ACHN (cell line): ENCODE data around the gene EYS.
"Not testable (repeated sequence)": the region's sequence is repeated elsewhere in the genome, so short reads cannot be mapped to it uniquely, and the experiment has no call there.

ENCODE experiments used
- DNase-seq: peaks from one replicate; pipeline ENCODE4 v3.0.0-alpha.2; 2015
- in situ Hi-C: cut with HindIII; loops from 2 replicates; pipeline ENCODE4 v1.10.0; 2017; ENCODE audit warnings: low sequenced_read_pairs, low pct_ligation_motif_present, low pct_unique_long_range_greater_than_20kb

Gene EYS

DNA sequence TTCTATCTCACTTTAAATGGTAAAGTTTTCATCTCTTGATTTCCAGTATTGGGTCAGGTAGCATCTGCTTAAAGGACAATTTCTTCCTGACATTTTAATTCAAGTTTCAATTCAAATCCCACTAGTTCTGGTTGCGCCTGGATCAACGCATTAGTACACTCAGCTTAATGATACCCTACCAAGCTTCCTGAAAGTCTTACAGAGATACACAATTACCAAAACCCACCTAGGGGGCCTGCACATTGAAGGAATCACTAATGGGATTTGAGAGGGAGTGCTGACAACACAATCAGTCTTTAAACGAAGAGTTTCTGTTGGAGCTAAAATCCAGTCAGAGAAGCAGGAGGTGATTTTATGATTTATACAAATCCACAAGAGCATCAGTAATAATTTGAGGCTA, 1778.4 kb downstream of the EYS start:
- no peak for DNase-seq
- in situ Hi-C loops = no loop called here

DNA sequence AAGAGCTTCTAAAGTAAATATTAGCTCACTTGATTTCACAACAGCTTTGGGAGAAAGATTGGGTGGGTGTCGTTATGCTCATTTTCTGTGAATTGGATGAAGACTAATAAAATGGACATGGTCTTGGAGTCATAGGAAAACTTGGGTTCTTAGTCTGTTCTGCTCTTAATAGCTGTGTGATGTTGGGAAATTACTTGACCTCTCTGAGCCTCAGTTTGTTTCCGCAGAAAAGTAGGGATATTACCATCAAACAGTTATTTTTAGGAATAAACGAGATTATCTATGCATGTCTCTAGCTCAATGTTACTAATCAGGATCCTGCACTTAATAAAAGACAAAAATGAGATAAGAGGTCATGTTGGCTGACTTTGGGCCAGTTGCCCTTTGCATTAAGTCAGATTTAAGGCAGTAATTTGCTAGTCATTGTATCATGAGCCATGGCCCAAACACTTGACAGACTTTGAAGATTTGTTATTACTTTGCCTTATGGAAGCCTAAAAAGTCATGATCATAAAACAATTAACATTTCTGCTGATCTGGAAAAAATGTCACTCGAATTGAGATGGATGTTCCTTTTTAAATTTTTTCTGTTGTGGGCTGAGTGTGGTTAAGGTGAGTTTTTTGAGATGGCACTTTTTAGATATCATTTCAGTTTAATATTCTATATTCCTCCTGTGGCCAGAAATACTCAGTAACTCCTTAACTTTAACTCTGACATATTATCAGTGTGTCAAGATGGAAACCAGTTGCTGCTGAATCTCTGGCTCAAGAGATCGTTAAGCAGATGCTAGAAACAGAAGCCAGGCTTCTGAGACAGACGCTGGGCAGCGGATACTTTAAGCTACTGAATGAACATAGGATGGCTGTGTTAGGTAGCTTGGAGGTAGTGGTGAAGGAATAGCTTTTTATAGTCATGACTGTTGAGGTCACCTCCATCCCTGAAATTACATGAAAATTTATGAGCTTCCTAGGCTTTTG, 1779.8 kb downstream of the EYS start:
- no peak for DNase-seq
- in situ Hi-C loops = no loop called here

DNA sequence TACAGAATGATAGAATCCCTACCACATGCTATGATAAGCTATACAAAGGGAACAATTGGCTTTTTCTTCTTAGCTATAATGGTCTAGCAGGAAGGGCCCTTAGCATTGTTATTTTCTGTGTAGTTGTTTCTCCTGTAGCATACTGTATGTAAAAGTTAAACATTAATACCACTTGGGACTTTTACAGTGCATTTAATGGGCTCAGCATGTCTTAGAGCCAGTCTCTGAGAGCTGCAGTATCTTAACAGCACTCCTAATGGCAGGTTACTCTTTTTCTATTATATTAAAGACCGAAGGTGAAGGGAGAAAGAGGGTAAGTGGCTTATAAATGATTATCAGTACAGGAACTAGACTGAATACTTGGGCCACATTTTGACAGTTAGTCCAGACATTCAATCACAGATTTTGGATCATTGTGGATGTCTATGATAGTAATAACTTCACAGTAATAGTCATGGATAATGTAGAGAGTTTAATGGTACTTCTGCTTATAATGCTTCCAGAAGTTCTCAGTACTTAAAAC, 1780.7 kb downstream of the EYS start:
- in situ Hi-C loops = no loop called here
- DNase-seq = no peak

DNA sequence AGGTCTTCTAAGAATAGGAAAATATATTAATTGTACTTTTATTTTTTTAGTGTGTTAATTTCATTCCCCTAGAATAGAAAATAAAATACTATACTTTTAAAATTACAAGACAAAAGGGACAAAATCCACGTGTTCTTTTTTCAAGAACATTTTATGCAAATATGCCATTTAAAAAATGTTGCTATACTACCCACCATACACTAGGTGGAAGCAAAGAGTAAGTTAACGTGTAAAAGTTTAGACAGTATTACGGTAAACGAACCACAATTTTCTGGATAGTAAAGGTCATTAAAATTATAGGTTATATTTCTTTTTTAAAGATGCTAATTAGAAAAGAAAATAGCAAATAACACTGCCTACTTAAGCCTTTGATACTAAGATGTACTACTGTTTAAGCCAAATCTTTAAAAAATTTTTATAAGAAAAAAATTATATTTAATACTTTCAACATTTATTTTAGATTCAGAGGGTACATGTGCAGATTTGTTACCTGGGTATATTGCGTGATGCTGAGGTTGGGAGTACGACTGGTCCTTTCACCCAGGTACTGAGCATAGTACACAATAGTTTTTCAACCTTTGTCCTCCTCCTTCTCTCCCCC, 1783.8 kb downstream of the EYS start:
- in situ Hi-C loops = no loop called here
- peak; percentile 39 for DNase-seq

DNA sequence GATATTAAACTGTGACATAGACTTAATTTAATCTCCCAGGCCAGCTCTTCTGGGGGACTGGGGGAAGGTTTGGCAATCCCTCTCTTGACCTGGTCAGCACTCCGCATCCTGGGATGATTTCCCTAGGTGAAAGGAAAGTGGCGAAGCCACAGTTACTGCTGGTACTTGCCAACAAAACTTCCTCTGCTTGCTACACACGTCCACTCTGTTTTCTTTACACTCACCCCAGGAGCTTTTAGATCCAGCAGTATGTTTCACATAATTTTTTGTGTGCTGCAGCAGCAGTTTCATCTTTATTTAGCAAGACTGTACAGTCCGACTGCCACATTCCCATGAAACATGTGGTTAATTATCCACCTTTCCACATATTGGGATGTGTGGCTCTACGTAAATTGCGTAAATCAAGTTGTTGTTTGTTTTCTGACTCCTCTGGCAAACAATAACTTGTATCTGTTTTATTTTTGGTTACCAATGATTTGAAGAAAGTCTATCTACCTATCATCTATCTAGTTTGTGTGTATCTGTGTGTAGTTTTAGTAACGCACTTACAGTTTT, 1787.4 kb downstream of the EYS start:
- in situ Hi-C loops = no loop called here

DNA sequence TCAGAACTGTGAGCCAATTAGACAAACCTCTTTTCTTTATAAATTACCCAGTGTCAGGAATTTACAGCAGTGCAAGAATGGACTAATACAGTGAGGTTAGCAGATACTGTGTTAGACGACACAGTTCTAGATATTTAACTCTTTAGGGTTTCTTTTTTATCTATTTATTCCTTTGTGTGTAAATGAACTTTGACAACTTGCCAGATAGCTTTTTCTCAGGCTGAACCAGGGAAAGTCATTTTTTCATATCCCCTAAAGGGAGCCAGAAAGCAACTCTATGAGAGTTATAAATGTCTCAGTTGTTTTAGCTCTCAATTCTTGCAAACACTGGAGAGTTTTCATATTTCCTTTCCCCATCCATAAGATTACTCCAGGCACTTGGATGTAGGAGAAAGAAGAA, 1794.1 kb downstream of the EYS start:
- in situ Hi-C loops = no loop called here
- no peak for DNase-seq

More for the DNA sequence above, 1787.4 kb downstream of the EYS start:
- no peak for DNase-seq

DNA sequence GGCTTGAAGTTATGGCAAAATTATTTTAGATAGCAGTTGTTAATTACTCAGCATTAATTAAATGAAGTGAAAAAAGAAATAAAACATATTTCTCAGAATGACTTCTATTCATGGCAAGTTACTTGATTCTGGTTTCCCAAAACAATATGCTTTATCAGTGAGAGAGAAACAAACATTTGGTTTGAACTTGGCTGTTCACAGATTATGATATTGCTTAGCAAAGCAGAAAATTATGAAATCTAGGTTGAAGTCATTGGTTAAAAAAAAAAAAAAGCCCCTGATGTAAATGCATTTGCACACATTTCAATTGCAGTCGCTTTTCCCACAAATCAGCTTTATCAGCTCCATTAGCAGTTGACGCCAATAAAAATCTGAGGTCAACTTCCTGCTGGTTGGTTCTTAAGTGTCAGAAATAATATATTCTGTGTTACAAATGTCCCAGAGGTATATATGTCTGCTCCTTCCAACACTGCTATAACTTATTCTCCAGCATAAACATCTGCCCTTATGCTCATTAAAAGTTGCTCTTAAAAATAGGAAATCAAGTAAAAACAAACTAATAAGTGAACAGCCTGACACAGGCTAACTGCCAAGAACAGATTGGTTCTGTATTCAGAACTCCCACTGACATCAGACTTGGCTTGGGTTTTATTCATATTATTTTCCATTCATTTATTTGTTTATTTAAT, 1796.0 kb downstream of the EYS start:
- in situ Hi-C loops = no loop called here
- DNase-seq = no peak

DNA sequence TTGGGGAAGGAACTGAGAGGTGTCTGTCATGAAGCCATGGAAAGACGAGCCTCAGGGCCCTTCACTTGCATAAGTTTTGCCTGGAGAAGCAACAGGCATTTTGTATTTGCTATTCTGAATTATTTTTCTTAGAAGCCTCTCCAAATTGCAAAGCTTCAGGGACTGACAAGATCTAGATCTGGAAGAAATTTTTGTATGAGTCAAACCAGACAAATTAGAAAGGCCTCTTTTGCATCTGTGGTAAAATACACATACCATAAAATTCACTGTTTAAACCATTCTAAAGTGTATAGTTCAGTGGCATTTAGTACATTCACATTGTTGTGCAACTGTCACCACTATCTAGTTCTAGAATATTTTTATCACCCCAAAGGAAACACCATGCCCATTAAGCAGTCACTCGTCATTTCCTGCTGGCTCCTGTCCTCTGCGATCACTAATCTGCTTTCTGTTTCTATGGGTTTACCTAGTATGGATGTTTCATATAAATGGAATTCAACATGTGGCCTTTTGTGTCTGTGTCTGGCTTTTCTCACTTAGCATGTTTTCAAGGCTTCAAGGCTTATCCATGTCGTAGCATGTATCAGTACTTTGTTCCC, 1802.3 kb downstream of the EYS start:
- in situ Hi-C loops = no loop called here
- no peak for DNase-seq

DNA sequence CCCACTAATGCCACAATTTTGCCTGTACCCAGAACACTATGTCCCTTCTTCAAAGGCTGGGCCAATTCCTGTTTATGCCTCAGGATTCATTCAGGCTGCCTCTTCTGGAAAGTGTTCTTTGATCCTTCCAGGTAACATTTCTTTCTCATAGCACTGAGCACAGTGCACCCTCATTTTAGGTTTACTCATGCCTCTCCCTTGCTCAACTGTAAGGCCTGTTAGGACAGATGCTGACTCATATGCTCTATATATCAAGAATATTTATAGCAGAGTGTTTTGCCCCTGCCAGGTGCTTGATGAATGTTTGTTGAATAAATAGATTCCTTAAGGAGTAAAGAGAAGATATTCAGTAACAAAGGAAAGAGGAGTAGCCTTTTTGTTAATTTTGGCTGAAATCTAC, 1807.5 kb downstream of the EYS start:
- in situ Hi-C loops = no loop called here
- no peak for DNase-seq

DNA sequence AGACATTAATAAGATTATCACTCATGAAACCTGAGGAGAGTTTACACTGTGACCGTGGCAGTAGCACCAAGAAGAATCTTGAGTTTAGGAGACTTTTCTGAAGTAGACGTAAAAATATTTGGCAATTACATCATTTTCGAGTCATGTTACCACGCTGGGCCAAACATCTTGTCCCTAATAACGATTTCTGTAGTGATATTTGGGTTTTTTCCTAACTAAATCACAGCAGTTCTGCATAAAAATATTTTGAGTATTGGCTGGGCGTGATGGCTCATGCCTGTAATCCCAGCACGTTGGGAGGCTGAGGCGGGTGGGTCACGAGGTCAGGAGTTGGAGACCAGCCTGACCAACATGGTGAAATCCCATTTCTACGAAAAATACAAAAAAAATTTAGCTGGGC, 1809.1 kb downstream of the EYS start:
- no peak for DNase-seq
- in situ Hi-C loops = no loop called here

DNA sequence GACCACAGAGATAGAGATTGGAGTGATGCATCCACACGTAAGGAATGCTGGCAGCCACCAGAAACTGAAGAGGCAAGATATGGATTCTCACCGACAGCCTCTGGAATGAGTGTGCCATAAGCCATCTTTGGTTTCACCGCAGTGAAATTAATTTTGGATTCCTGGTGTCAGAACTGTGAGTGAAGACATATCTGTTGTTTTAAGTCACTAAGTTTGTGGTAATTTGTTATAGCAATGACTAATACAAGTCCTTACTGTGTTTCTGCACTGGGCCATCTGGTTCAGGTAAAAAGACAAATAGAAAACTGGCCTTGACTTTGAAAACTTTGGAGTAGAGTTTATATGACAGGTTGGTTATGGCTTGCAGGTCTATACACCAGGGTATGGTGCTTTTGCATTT, 1809.6 kb downstream of the EYS start:
- DNase-seq = no peak
- in situ Hi-C loops = no loop called here

DNA sequence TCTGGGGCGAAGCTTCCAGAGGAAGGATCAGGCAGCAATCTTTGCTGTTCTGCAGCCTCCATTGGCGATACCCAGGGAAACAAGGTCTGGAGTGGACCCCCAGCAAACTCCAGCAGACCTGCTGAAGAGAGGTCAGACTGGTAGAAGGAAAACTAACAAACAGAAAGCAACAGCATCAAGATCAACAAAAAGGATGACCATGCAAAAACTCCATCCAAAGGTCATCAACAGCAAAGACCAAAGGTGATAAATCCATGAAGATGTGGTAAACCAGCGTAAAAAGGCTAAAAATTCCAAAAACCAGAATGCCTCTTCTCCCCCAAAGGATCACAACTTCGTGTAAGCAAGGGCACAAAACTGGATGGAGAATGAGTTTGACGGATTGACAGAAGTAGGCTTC, 1818.6 kb downstream of the EYS start:
- no peak for DNase-seq
- in situ Hi-C loops = no loop called here

DNA sequence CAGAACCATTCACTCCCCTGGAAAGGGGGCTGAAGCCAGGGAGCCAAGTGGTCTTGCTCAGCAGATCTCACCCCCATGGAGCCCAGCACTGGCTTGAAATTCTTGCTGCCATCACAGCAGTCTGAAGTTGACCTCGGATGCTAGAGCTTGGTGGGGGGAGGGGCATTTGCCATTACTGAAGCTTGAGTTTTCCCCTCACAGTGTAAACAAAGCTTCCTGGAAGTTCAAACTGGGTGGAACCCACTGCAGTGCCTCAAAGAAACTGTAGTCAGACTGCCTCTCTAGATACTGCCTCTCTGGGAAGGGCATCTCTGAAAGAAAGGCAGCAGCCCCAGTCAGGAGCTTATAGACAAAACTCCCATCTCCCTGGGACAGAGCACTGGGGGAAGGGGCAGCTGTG, 1819.2 kb downstream of the EYS start:
- in situ Hi-C loops, DNase-seq: not testable (repeated sequence)

DNA sequence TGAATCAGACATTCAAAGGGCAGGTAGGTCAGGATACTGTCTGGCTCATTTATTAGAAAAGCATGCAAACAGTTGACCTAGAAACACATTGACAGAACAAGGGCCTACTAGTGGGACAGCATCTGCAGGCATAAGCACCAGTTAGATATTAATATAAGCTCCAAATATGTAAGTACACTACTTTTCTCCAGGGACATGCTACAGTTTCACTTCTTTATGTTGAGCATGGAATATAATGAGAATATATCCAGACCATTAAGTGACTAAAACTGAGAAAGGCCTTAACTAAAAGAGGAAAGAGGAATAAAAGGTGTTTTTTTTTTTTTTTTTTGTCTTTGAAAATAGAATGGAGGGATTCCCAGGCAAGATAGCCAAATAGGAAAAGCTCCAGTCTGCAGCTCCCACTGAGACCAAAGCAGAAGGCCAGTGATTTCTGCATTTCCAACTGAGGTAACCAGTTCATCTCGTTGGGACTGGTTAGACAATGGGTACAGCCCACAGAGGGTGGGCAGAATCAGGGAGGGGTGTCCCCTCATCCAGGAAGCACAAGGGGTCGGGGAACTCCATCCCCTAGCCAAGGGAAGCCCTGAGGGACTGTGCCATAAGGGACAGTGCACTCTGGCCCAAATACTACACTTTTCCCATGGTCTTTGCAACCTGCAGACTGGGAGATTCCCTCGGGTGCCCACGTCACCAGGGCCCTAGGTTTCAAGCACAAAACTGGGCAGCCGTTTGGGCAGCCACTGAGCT, 1819.8 kb downstream of the EYS start:
- no peak for DNase-seq
- in situ Hi-C loops = no loop called here

DNA sequence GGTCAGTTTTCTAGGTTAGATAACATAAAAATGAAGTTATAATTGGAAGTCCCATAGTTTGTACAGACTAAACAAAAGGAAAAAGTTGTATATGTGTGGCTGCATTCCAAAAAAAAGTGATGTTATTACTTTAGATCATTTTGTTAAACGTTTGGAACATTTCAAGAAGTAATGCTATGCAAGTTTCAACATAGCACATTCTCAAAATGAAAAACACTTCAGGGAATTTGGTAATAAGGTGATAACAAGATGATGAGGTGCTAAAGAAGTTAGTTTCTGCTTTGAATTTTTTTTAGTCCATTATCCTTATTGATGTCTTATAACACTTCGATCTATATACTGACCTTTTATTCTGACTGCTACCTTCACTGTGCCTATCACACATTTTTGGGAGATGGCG, 1820.7 kb downstream of the EYS start:
- in situ Hi-C loops = no loop called here
- no peak for DNase-seq

DNA sequence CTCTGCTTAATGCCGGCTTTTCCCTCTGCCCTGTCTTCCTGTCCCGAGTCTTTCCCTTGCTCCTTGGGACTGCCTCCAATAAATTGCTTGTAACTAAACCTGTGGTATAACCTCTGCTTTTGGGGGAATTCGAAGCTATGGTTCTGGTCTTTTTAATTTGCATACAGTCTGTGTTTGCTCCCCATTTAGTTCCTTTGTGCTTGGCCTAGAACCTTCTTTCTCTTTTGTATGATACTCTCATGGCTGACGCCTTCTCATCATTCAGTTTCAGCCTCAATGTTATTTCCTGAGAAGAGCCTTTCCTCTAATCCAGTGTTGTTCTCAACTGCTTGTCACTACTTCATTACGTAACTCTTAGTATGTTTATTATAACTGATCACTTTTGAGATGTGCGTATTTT, 1823.4 kb downstream of the EYS start:
- DNase-seq = no peak
- in situ Hi-C loops = no loop called here

DNA sequence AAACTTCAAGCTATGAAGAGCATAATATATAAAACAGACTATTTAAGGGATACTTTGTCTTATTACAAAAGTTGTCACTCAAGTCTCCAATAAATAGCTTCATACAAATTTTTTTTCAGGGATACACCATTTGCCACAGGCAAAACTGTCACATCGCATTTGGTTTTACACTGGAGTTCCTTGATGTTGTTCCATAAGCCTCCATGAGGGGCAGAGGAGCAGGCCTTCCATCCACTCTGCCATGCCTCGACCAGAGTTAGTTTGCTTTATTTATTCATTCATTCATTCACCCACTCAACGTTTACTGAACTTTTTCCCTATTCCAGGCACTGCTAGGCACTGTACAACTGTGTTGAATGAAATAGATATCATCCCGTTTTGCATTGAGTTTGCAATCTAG, 1824.8 kb downstream of the EYS start:
- no peak for DNase-seq

DNA sequence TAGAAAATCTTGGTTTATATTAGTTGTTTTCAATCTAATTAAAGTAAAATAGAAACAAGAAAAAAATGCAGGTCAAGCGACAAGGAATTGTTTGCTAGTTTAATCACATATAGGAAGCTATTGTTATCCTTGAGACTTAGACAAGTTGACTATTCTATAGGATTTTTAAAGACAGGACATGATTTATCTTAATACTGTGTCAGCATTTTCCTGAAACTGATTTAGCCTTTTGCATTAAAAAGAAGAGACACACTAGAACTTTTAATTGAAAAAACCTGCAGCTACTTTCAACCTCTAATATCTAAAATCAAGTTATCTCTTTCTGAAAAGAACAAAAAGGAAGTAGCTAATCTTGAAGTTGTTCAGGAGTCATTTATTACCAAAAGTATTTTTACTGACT, 1825.2 kb downstream of the EYS start:
- DNase-seq = no peak
- in situ Hi-C loops = no loop called here

More for the DNA sequence above, 1824.8 kb downstream of the EYS start:
- in situ Hi-C loops = no loop called here
